Measurements from ENCODE around the gene C10orf53. TPM values are rescaled to one million over a fixed set of nuclear protein-coding genes. Genes with fewer than 3 reads are reported as not detected.
"Not testable (repeated sequence)": the region's sequence is repeated elsewhere in the genome, so short reads cannot be mapped to it uniquely, and the experiment has no call there.

Gene C10orf53
- total RNA-seq, 2 experiments from 2014 or later = not detected

DNA sequence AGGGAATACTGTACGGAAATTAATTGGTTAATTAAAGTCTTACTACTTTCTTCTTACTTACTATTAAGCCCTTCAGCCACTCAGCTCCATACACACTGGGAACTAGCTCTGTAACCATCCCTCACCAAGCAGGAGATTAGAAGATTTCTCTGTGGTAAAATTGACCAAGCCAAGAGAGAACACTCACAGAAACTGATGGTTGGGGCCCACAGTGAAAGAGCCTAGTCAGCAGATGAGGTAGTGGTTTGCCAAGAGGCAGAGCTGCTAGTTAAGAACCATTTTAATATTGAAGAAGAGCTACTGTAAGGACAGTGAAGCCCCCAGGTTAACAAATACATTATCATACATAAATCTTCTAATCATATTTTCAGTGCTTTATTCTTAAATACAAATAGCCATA is 21.8 kb upstream of the C10orf53 start:
- Mint-ChIP-seq H3K27me3 (peaks cover 11% of the 10 kb centered on the region), H3K36me3 (no peaks in the 10 kb centered on the region), H3K27ac (no peak overlapping the region), H3K4me1 (no peaks in the 10 kb centered on the region), H3K9me3 (ENCODE audit: low read depth) (peaks cover 10% of the 10 kb centered on the region), H3K4me3 (no peak overlapping the region)
- CTCF ChIA-PET = no interaction called here
- DNase-seq (no peak), ATAC-seq (no peak)

DNA sequence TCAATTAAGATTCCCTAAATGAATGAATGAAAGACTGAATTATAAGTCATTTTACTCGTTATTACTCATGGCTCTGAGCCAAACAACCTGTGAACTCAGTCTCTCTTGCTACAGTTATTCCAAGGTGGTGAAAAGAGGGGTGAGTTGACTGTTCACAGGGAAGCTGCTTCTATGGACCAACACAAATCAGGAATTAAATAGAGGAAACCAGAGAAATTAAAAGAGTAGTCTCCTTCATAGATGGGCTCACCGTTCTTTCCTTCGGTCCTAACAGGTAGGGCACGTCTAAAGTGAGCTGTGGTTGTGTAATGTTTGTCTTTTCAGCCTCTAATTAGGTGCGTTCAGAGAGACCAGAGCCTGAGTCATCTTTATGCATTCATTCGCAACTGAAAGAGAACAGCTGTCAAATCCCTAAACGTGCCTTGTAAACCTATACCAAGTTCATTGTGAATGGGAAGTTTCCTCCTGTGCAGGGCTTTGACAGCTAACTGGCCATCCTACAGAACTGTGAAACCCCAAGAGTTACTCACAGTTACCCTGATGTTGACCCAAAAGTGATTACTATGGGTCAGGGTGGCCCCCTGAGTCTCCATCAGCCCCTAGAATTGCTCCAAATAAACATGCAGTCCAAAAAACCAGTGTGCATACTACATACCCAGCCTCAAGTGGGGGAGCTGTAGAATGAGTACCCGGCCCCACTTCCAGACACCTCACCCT is 18.2 kb upstream of the C10orf53 start:
- peaks cover 6% of the 10 kb centered on the region for H3K27me3 Mint-ChIP-seq
- CTCF ChIA-PET = interaction anchor here (2.4 kb wide), 1 partner anchor 68 kb away, joined by 5 read pairs; no protein-coding TSS in a partner anchor

DNA sequence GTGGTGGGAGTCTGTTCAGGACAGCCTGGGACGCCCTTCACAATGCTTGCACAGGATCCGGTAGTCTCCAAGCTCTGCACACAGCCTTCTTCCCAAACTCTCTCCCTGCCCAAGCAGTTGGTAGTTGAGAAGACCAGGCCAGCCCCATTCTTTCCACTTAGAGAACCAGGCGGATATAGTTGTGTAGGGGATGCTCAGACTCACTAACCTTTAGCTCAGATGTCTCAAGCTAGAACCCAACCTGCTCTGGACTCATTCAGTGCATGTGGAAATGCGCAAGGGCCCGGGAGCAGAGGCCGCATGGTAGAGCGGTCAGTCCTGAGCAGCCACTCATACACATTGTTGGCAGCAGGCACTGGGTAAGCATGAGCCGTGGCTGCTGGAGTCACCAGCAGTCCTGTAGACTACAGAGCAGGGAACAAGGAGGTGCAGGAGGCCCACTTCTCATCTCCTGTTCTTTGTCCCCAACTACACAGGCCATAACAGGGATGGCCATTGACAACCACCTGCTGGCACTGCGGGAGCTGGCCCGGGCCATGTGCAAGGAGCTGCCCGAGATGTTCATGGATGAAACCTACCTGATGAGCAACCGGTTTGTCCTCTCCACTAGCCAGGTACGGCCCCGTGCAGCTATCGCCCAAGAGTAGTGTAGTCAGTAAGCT is 17.2 kb upstream of the C10orf53 start:
- no peaks in the 10 kb centered on the region for H3K36me3 Mint-ChIP-seq
- CTCF ChIA-PET = interaction anchor here (2.4 kb wide), 1 partner anchor 69 kb away, joined by 5 read pairs; no protein-coding TSS in a partner anchor
- DNase-seq (no peak), ATAC-seq (no peak)
- no peaks in the 10 kb centered on the region for H3K4me1 Mint-ChIP-seq
- no peak overlapping the region for H3K27ac Mint-ChIP-seq
- peaks cover 10% of the 10 kb centered on the region for H3K9me3 Mint-ChIP-seq (ENCODE audit: low read depth)
- H3K27me3 Mint-ChIP-seq = peaks cover 3% of the 10 kb centered on the region
- no peak overlapping the region for H3K4me3 Mint-ChIP-seq

More for the DNA sequence above, 18.2 kb upstream of the C10orf53 start:
- DNase-seq (no peak), ATAC-seq (no peak)
- Mint-ChIP-seq H3K4me3 (no peak overlapping the region), H3K27ac (no peak overlapping the region), H3K36me3 (no peaks in the 10 kb centered on the region), H3K4me1 (no peaks in the 10 kb centered on the region), H3K9me3 (ENCODE audit: low read depth) (peaks cover 10% of the 10 kb centered on the region)

DNA sequence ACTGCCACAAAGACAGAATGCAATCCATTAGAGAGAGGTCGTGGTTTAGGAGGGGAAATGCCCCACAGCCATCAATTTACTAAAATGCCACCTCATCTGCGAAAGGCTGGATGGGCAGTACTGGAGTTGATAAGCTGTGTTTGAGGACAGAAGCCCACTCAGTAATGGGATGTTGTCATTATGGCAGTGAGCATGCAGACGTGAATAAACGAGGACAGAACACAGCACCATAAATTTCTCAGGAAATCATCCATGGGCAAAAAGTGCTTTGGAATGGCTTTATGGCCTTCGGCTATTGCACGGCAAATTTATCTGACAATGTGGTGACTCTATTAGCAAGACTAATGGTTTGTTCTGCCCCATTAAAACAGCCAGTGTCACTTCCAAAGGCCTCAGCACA is 15.9 kb upstream of the C10orf53 start:
- H3K36me3 Mint-ChIP-seq = no peaks in the 10 kb centered on the region
- H3K27ac Mint-ChIP-seq = no peak overlapping the region
- no peak overlapping the region for H3K4me3 Mint-ChIP-seq
- no peaks in the 10 kb centered on the region for H3K4me1 Mint-ChIP-seq
- DNase-seq (no peak), ATAC-seq (no peak)
- peaks cover 11% of the 10 kb centered on the region for H3K27me3 Mint-ChIP-seq
- peaks cover 10% of the 10 kb centered on the region for H3K9me3 Mint-ChIP-seq (ENCODE audit: low read depth)
- CTCF ChIA-PET = no interaction called here

DNA sequence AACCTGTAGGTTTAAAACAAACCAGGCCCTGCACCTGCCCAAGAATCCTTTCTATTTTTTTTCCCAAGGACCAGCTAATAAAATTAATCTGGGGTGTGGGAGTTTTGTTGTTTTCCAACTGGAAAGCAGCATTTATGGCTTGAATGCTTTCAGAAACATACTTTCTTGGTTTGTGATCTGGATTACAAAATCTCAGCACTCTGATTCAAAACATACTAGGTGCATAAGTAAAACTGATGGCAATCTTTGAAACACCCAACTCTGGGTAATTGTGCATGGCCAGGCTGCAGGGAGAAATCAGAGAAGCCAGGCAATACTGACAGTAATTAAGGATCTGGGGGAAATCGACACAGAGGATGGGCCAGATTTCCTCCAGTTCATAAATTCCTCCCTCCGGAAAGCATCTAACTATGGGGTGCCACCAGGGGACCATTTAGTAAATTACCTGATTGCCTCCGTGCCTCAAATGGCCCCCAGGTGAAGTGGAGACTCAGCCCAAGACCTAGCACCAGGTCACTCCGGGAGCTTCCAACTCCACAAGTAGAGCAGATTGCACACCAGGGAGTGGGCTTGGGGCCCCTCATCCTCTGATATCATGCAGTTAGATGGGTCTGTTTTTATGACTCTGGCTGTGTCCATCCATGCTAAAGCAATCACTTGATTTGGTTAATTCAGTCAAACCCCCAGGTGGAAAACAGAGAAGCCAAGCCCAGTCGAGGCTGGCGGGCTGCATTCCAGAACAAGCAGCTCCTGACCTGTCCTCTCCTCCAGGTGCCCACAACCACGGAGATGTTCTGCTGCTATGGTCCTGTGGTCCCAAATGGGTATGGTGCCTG is 15.2 kb upstream of the C10orf53 start:
- Mint-ChIP-seq H3K27me3 (peaks cover 14% of the 10 kb centered on the region), H3K4me1 (no peaks in the 10 kb centered on the region), H3K36me3 (no peaks in the 10 kb centered on the region), H3K27ac (no peak overlapping the region), H3K4me3 (no peak overlapping the region), H3K9me3 (ENCODE audit: low read depth) (peaks cover 4% of the 10 kb centered on the region)
- DNase-seq (no peak), ATAC-seq (no peak)
- CTCF ChIA-PET = no interaction called here

DNA sequence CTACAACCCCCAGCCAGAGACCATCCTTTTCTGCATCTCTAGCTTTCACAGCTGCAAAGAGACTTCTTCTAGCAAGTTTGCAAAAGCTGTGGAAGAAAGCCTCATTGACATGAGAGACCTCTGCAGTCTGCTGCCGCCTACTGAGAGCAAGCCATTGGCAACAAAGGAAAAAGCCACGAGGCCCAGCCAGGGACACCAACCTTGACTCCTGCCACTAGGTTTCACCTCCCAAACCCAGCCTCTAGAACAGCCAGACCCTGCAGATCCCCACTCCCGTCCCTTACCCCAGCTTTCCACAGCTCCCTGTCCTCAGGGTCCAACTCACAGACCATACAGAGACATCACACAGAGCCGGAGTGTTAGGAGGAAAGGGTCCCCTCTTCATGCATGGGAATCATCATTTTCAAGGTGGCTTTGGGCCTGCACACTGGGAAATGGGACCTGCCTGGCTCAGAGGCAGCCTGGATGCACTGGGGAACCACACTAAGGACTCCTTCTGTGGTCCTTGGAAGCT is 14.6 kb upstream of the C10orf53 start:
- Mint-ChIP-seq H3K27ac (no peak overlapping the region), H3K9me3 (ENCODE audit: low read depth) (peaks cover 1% of the 10 kb centered on the region), H3K4me1 (no peaks in the 10 kb centered on the region), H3K4me3 (no peak overlapping the region), H3K27me3 (peaks cover 14% of the 10 kb centered on the region), H3K36me3 (no peaks in the 10 kb centered on the region)
- ATAC-seq = no peak
- DNase-seq = no peak
- CTCF ChIA-PET = no interaction called here

DNA sequence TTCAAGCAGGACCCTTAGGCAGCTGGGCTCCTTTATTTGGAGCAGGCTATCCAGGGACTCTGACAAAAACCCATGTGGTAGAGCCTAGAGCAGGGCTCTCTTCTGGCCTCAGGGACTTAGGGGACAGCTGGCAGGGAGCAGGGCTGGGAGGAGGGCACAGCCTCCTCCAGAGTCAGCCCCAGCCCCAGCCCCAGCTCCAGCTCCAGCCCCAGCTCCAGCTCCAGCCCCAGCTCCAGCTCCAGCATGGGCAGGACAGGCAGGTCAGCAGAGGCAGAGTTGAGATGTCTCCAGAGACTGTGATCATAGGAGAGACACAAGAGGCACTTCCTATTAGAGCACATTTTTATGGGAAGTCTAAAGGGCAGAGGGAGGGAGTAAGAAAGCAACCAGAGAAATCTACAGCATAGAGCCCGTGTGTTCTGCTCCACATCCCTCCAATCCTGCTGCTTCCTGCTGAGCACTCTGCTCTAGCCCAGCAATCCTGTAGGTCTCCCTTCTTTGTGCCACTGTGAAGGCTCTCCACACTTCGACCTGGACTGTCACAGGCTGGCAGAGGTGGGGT is 13.3 kb upstream of the C10orf53 start:
- no peak for ATAC-seq
- Mint-ChIP-seq H3K27me3 (peaks cover 25% of the 10 kb centered on the region), H3K4me3 (no peak overlapping the region), H3K36me3 (no peaks in the 10 kb centered on the region), H3K4me1 (no peaks in the 10 kb centered on the region), H3K27ac (no peak overlapping the region), H3K9me3 (ENCODE audit: low read depth) (no peaks in the 10 kb centered on the region)
- CTCF ChIA-PET = interaction anchor here (1.0 kb wide), 1 partner anchor 71 kb away, joined by 3 read pairs; no protein-coding TSS in a partner anchor
- DNase-seq = no peak

DNA sequence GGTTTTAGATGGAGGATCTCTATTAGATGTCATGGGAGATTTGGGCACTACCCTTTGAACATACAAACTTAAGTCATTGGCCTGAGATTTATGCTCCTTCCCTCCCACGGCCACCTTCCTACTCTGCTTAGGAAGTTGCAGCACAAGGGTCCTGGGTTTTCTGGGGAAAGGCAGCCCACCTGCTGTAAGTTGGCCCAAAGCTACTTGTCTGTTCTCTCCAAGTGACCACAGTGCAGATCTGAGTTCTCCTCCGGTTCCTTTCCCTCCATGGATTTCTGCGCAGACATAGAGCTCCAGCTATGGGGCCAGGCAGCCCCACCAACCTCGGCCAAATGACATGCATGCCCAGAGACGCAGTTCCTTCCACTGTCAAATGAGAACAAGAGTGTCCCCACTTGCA is 12.8 kb upstream of the C10orf53 start:
- no peaks in the 10 kb centered on the region for H3K9me3 Mint-ChIP-seq (ENCODE audit: low read depth)
- no peak overlapping the region for H3K27ac Mint-ChIP-seq
- ATAC-seq (no peak), DNase-seq (no peak)
- H3K4me3 Mint-ChIP-seq = no peak overlapping the region
- H3K4me1 Mint-ChIP-seq = no peaks in the 10 kb centered on the region
- H3K36me3 Mint-ChIP-seq = no peaks in the 10 kb centered on the region
- peaks cover 31% of the 10 kb centered on the region for H3K27me3 Mint-ChIP-seq
- CTCF ChIA-PET = no interaction called here

DNA sequence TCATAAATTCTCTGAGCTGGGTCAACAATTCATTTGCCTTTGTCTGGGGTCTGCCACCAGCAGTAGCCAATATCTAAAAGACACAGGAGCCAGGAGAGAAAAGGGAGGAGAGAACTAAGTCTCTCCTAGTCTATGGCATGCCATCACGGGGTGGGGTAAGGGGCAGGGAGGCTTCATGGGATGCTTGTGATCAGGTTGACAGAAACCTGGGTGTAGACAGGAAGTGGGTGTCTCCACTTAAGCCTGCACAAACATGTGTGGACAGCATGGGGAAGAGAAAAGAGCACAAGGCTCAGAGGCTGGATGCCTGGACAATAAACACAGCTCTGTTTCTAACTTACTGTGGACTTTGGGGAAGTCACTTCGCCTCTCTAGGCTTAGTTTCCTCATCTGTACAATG is 11.5 kb upstream of the C10orf53 start:
- no peak overlapping the region for H3K4me3 Mint-ChIP-seq
- peaks cover 39% of the 10 kb centered on the region for H3K27me3 Mint-ChIP-seq
- ATAC-seq = no peak
- CTCF ChIA-PET = no interaction called here
- no peaks in the 10 kb centered on the region for H3K9me3 Mint-ChIP-seq (ENCODE audit: low read depth)
- H3K27ac Mint-ChIP-seq = no peak overlapping the region
- no peak for DNase-seq
- H3K36me3 Mint-ChIP-seq = no peaks in the 10 kb centered on the region
- H3K4me1 Mint-ChIP-seq = no peaks in the 10 kb centered on the region

DNA sequence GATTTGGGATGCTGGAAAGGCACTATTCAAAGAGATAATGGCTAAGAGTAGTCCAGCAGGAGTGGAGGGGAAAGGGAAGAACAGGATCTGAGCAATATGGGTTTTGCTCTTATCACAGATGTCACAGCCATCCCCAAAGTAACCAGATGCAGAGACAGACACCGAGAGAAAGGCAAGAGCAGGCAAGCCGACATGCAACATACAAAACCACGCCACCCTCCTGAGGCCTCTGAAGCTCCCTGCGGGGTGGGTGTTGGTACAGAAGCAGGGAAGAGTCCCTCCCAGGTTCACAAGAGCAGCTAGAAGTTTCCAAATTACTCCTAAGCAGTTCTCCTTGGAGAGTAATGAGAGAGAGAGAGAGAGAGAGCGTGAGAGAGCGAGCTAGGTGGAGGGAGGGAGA is 10.8 kb upstream of the C10orf53 start:
- Mint-ChIP-seq H3K27ac (no peak overlapping the region), H3K36me3 (no peaks in the 10 kb centered on the region), H3K9me3 (ENCODE audit: low read depth) (no peaks in the 10 kb centered on the region), H3K4me1 (no peaks in the 10 kb centered on the region), H3K4me3 (no peak overlapping the region), H3K27me3 (peaks cover 46% of the 10 kb centered on the region)
- CTCF ChIA-PET = no interaction called here
- no peak for ATAC-seq
- DNase-seq = no peak

DNA sequence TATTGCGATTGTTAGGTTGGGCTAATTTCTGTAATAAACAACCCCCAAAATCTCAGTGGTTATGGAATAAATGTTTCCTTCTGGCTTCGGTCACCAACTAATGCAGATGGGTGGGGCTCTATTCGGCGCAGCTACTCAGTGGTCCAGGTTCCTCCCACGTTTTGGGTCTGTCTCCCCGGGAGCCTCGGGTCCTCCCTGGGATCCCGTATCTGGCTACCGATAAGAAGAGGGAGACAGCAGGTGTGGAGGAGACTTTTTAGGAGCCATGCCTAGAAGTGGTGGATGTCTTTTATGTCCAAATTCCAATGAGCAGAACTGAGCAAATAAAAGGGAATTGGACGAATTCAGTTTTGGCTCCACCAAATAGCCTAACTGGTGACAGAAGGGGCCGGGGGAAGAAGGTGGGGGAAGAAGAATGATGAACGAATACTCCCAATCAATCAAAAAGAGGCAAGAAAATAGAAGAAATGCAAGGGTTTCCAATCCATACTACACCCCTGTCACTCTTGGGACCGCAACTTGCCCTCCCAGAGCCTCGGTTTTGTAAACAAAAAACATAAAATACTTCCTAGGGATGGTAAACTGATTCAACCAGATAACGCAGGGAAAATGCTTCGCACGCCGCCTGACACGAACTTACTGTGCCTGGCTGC is 498 bp upstream of the C10orf53 start:
- DNase-seq = no peak
- Mint-ChIP-seq H3K27ac (no peak overlapping the region), H3K9me3 (ENCODE audit: low read depth) (peaks cover 6% of the 10 kb centered on the region), H3K27me3 (peaks cover 62% of the 10 kb centered on the region), H3K4me1 (no peaks in the 10 kb centered on the region), H3K36me3 (no peaks in the 10 kb centered on the region), H3K4me3 (no peak overlapping the region)
- no peak for ATAC-seq
- CTCF ChIA-PET = no interaction called here

DNA sequence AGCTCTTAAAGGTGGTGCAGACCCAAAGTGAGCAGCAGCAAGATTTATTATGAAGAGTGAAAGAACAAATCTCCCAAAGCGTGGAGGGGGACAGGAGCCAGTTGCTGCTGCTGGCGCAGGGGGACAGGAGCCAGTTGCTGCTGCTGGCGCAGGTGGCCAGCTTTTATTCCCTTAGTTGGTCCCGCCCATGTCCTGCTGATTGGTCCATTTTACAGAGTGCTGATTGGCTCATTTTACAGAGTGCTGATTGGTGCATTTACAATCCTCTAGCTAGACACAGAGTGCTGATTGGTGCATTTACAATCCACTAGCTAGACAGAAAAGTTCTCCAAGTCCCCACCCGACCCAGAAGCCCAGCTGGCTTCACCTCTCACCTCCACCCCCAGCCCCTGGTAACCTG is 3.0 kb downstream of the C10orf53 start:
- ATAC-seq; H3K36me3 Mint-ChIP-seq; CTCF ChIA-PET; DNase-seq; H3K27ac Mint-ChIP-seq; H3K9me3 Mint-ChIP-seq (ENCODE audit: low read depth); H3K4me3 Mint-ChIP-seq; H3K4me1 Mint-ChIP-seq: not testable (repeated sequence)
- peaks cover 42% of the 10 kb centered on the region for H3K27me3 Mint-ChIP-seq

DNA sequence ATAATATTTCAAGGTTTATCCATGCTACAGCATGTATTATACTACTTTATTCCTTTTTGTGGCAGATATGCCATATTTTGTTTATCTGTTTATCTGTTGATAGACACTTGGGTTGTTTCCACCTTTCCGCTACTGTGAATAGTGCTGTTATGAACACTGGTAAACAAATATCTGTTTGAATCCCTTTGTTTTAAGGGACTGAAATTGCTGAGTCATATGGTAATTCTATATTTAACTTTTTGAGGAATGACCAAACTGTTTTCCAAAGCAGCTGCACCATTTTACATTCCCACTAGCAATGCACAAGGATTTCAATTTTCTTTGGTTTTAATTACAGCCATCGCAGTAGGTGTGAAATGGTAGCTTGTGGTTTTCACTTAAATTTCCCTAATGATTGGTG is 3.4 kb downstream of the C10orf53 start:
- Mint-ChIP-seq H3K27me3 (peaks cover 42% of the 10 kb centered on the region), H3K4me1 (no peaks in the 10 kb centered on the region), H3K9me3 (ENCODE audit: low read depth) (peaks cover 6% of the 10 kb centered on the region), H3K36me3 (no peaks in the 10 kb centered on the region), H3K27ac (no peak overlapping the region), H3K4me3 (no peak overlapping the region)
- DNase-seq (no peak), ATAC-seq (no peak)
- CTCF ChIA-PET = no interaction called here
